Kidney capillary endothelial cell (primary cell): ENCODE results near the gene PPP1R15B.
A peak's percentile ranks its signal among the peaks of the same experiment; 100 is the strongest.

Source experiments
- DNase-seq: peaks from one replicate; pipeline ENCODE4 v3.0.0-alpha.2; 2018; ENCODE audit warnings: low spot score

Gene PPP1R15B

GRCh38 chr1:204400882-204401510 is 10.6 kb downstream of the PPP1R15B start:
- DNase-seq, result no peak

GRCh38 chr1:204398197-204399125 is 13.2 kb downstream of the PPP1R15B start:
- DNase-seq, result peak; percentile 75

DNA sequence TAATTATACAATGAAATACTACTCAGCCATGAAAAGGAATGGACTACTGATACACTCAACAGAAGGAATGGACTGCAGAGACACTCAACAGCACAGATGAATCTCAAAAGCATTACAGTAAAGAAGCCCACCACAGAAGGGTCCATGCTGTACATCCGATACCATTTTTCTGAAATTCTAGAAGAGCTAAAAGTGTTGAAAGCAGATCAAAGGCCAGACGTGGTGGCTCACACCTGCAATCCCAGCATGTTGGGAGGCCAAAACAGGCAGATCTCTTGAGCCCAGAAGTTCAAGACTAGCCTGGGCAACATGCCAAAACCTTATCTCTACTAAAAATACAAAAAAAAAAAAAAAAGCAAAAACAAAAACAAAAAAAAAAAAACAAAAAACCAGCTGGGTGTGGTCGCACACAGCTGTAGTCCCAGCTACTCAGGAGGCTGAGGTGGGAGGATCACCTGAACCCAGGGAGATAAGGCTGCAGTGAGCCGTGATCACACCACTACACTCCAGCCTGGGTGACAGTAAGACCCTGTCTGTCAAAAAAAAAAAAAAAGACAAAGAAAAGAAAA is 15.5 kb downstream of the PPP1R15B start:
- no peak for DNase-seq

DNA sequence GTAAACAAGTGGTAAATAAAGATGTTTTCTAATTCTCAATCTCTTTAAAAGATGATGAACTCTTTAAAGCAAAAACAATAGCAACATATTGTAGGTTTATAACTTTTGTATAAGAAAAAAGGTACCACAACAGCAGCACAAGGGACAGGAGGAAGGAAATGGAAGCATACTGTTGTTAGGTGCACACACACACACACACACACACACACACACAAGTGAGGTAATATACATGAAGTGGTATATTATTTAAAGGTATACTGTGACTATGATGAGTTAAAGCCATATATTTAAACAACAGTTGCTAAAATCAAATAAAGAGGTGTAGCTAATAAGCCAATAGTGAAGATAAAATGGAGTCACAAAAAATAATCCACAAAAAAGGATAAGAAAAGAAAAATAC is 20.0 kb downstream of the PPP1R15B start:
- DNase-seq, result no peak

- DNase-seq, result no peak
Observed at GRCh38 chr1:204390751-204391466, 20.7 kb downstream of the PPP1R15B start.

GRCh38 chr1:204385727-204386126 is 25.9 kb downstream of the PPP1R15B start:
- DNase-seq, result no peak

- DNase-seq, result peak; percentile 41
Observed at GRCh38 chr1:204384636-204385352, 26.8 kb downstream of the PPP1R15B start.

DNA sequence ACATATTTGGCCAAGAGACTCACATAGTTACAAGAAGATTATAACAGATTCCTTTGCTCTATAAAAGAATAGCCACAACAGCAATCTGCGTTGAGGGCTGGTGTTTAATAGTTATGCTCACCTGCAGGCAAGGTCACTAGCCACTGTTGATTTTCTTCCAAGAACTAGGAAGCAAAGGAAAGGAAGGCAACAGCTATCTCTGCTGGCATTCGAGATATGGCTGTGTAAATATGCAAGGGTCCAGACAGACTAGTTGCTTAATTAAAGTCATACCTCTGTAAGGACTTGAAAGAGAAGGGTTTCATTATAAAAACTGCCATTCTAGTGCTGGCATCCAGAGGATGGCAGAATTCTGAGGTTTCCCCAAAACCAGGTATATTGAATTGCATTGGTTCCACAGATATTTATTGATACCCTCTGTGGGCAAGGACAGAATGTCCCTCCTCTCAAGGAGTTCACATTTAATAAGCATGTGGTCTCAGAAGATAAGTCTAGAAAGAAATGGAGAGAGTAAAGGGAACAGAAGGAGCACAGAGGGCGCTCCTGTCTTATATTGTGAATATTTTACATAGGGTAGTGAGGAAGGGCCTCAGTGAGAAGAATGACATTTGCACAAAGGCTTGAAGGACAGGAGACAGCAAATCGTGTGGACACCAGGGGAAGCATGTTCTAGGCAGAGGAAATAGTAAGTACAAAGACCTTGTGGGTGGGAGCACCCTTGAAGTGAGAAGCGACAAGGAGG is 28.3 kb downstream of the PPP1R15B start:
- DNase-seq, result no peak

DNA sequence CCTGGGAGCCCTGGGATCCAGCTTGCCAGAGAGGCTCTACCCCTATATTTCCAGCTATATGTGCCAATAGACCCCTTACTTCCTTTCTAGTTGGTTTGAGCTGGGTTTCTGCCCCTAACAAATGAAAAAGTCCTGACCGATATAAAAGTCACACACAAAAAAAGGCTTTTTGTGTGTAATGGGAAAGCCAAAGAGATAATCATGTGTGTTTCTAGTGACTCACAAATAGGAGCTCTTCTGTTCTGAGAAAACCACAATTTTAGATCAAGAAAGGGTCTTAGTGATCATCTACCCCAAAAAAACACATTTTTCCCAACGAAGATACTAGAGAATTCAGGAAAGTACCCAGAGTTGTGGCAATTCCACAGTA is 28.9 kb downstream of the PPP1R15B start:
- no peak for DNase-seq

- DNase-seq, result no peak
Observed at GRCh38 chr1:204380293-204380831, 31.3 kb downstream of the PPP1R15B start.

DNA sequence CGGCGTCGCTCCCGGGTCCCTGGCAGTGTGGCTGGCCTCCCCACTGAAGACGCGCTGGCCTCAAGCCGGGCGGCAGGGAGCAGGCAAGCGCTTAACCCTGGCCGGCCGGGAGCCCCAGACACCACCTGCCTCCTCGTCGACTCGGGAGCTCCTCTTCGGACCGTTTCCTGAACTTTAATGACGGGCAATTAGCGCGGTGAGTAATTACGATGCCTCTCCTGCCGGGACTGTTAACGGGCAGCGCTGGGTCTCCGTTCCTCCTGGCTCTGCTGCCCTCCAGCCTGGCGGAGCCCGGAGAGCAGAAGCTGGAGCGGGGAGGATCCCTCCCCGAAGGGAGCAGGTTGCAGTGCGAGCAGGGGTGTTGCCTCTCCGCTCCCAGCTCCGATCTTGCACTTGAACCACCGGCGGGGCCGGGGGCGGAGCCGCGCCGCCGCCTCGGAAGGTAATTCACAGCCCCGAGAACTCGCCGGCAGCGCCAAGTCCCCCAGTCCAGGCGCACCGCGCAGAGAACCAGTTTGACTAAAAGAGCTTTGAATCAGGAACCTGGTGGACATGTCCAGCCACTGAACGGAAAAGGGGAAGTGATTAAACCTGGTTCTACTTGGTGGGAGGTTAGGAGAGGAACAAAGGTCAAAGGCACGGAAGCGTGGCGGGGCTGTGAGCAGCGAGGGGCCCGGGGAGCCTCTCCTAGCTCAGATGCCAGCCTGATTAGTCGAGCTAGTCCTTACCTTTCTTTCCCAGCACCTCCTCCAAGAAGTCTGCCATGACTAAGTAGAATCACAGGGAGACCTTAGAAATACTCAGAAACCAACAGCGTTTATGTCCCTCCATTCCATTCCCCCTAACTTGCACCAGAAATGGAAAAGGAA is 33.6 kb downstream of the PPP1R15B start:
- DNase-seq, result no peak

DNA sequence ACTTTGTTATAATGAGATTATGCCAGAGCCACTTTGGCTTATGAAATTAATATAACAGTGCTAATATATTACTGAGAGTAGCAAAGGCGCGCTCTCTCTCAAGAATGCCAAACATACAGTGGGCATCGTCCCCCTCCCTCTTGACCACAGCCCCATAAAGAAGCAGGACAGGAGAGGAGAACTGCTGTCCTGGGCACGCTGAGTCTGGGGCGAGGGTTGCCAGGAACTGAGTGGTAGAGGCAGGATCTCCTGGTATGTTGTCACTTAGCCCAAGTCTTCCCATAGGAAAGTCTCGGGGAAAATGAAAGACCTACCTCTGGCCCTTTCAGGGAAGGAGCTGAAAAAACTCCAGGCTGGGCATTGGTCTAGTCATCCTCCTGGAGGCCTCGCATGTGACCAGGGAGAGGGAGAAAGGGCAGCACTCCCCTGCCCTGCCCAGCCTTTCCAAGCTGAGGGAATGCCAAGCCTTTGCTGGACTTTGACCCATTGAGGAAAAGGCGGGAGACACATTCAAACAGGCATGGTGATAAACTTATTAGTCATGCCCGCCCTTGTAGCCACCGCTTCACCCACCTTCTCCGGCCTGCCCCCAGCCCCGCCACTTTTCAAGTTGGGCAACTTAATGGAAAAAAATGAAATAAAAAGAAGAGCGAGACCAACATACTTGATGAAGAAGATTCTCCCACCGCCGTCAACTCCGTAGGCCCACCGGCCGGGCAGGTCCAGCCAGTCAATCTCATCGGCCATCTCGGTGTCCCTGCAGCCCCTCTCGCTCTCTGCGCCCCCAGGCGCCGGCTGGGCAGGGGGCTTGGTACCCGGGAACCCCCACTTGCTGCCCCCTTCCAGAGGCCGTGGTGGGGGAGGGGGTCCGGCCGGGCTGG is 34.5 kb downstream of the PPP1R15B start:
- DNase-seq, result no peak

- DNase-seq, result no peak
Observed at GRCh38 chr1:204376465-204376864, 35.2 kb downstream of the PPP1R15B start.

GRCh38 chr1:204373911-204374310 is 37.7 kb downstream of the PPP1R15B start:
- DNase-seq, result no peak

DNA sequence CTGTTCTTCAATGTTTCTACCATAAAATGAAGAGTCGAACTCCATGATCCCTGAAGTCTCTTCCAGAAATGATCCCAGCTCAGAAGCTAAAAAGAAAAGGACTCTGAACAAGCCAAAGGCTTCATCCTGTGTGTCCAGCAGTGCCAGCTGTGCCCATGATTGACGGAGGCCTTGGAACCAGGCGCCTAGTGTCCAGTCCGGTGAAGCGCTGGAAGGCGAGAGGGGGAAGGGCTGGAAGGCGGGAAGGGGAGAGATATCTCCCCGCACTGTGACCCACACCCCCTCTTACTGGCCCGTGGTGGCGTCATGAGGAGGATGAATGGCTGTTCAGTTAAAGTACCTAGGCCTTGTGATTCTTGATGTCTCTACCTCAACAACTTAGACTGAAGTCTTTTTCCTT is 41.4 kb downstream of the PPP1R15B start:
- no peak for DNase-seq

- DNase-seq, result no peak
Observed at GRCh38 chr1:204368996-204369726, 42.5 kb downstream of the PPP1R15B start.

- no peak for DNase-seq
Observed at GRCh38 chr1:204367956-204368355, 43.7 kb downstream of the PPP1R15B start.
